GM12875 (cell line): ENCODE results near the gene PIGK.
"Not testable (repeated sequence)": the region's sequence is repeated elsewhere in the genome, so short reads cannot be mapped to it uniquely, and the experiment has no call there.

Experiments used
- H3K4me3 ChIP-seq: one replicate; pipeline ENCODE4 v1.5.1; 2011; ENCODE audit warnings: low read depth, low read length, control low read depth
- TF ChIP-seq, protein P1 (sequence below): IDR thresholded peaks from 2 replicates; pipeline ENCODE4 v1.5.1; 2011; ENCODE audit warnings: low read depth, mild to moderate bottlenecking, control low read depth, inconsistent platforms, low read length, moderate library complexity, borderline replicate concordance; ENCODE audit not compliant: insufficient read depth

Gene PIGK

GRCh38 chr1:77200293-77200692 lies 18.9 kb downstream of the PIGK start:
- no peak overlapping the region for H3K4me3 ChIP-seq
- TF ChIP-seq, protein P1, sequence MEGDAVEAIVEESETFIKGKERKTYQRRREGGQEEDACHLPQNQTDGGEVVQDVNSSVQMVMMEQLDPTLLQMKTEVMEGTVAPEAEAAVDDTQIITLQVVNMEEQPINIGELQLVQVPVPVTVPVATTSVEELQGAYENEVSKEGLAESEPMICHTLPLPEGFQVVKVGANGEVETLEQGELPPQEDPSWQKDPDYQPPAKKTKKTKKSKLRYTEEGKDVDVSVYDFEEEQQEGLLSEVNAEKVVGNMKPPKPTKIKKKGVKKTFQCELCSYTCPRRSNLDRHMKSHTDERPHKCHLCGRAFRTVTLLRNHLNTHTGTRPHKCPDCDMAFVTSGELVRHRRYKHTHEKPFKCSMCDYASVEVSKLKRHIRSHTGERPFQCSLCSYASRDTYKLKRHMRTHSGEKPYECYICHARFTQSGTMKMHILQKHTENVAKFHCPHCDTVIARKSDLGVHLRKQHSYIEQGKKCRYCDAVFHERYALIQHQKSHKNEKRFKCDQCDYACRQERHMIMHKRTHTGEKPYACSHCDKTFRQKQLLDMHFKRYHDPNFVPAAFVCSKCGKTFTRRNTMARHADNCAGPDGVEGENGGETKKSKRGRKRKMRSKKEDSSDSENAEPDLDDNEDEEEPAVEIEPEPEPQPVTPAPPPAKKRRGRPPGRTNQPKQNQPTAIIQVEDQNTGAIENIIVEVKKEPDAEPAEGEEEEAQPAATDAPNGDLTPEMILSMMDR: no peak

DNA sequence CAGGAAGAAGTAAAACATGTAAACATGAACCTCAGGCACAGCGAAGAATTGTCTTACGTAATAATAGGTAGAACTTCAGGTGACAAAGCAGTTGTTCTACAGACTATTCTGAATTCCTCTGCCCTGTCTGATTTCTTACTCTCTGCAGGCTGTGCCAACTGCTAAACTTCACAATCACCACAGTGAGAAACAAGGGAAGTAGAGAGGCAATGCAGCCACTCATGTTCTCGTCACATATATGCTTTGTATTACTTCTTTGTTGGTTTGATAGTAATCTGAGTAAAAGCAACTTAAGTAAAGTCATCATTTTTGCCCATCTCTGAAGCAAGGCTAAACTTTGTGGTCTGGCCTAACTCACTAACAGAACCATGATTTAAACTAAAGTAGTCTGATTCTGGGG lies 21.9 kb downstream of the PIGK start:
- TF ChIP-seq, protein P1: no peak
- no peak overlapping the region for H3K4me3 ChIP-seq

GRCh38 chr1:77193951-77194350 lies 25.3 kb downstream of the PIGK start:
- no peak overlapping the region for H3K4me3 ChIP-seq
- TF ChIP-seq, protein P1: no peak

DNA sequence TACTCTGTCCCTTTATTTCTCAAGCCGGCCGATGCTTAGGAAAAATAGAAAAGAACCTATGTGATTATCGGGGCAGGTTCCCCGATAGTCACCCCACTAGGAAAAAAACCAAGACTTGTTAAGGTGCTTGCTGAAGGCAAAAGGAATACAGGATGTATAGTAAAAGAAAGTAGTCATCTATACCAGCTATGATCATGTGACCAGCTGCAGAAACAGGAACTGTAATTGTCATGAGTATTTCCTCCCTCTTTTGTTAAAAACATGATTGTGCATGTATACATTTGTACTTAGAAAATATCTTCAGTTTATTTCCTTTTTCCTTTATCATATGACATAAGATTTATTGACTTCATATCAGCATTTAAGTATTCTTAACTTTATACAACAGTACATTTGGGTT lies 30.5 kb downstream of the PIGK start:
- TF ChIP-seq, protein P1: no peak
- no peak overlapping the region for H3K4me3 ChIP-seq

DNA sequence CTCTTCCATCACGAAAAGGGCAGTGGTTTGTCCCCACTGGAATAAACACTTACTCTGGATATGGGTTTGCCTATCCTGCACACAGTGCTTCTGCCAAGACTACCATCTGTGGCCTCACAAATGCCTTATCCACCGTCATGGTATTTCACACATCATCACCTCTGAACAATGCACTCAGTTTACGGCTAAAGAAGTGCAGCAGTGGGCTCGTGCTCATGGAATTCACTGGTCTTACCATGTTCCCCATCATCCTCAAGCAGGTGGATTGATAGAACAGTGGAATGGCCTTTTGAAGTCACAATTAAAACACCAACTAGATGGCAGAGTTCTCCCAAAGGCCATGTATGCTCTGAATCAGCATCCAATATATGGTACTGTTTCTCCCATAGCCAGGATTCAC lies 32.3 kb downstream of the PIGK start:
- not testable (repeated sequence) for H3K4me3 ChIP-seq

DNA sequence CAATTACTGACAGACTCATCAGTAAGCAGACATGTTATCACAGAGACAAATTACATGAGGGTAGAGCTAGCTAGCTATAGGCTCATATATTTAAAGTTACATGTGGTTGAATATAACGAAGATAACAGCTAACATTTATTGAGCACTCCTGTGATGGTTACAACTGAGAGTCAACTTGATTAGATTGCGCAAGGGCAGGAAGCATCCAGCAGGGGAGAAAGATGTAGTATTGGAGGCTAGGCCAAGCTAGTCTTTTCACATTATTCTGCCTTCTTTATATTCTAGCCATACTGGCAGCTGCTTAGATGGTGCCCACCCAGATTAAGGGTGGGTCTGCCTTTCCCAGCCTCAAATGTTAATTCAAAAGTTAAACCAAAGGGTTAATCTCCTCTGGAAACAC lies 37.1 kb downstream of the PIGK start:
- no peak overlapping the region for H3K4me3 ChIP-seq
- TF ChIP-seq, protein P1: no peak

DNA sequence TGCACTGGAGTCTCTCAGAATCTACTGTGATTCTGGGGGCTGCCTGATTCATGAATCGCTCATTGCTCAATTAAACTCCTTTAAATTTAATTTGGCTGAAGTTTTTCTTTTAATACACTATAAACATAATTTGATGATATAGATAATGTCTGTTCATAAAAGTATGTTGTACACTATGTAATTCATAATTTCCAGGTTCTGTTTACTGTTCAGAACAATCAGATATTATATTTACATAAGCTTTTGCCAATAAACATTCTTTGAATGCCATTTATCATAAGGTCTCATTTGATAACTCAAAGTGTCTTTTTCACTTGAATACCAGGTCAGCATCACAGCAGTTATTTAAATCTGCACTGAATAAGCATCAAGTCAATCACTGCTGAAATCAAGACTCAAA lies 39.6 kb downstream of the PIGK start:
- TF ChIP-seq, protein P1: no peak
- H3K4me3 ChIP-seq: no peak overlapping the region

DNA sequence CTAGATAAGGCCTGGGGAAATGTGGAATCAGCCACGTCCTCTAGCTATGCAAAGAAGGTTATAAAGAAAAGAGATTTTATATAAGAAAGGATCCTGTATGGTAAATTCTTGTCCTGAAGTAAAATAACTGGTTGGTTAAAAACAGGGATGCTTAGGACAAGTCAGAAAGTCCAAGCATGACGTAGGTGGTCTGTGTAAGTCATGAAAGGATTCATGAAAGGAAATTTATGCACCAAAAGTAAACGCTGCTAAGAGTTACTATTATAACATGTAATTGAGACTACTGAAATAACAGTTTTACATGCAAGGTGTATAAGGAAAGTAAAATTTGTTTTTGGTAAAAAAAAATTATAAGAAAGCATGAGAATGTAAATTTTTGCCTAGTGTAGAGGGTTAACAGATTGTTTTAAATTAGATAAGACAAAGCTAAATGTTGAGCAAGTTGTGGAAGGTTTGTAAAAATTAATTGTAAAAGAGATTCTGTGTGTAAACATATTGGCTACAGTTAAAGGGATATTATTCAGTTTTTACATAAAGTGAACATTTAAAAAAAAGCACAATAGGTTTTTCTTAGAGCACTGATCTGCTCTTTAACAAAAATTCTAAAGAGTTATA lies 43.9 kb downstream of the PIGK start:
- TF ChIP-seq, protein P1: no peak
- no peak overlapping the region for H3K4me3 ChIP-seq
